Measurements from ENCODE around the gene MAP3K13. TPM values are rescaled to one million over a fixed set of nuclear protein-coding genes. Genes with fewer than 3 reads are reported as not detected.

The MAP3K13 gene, protein sequence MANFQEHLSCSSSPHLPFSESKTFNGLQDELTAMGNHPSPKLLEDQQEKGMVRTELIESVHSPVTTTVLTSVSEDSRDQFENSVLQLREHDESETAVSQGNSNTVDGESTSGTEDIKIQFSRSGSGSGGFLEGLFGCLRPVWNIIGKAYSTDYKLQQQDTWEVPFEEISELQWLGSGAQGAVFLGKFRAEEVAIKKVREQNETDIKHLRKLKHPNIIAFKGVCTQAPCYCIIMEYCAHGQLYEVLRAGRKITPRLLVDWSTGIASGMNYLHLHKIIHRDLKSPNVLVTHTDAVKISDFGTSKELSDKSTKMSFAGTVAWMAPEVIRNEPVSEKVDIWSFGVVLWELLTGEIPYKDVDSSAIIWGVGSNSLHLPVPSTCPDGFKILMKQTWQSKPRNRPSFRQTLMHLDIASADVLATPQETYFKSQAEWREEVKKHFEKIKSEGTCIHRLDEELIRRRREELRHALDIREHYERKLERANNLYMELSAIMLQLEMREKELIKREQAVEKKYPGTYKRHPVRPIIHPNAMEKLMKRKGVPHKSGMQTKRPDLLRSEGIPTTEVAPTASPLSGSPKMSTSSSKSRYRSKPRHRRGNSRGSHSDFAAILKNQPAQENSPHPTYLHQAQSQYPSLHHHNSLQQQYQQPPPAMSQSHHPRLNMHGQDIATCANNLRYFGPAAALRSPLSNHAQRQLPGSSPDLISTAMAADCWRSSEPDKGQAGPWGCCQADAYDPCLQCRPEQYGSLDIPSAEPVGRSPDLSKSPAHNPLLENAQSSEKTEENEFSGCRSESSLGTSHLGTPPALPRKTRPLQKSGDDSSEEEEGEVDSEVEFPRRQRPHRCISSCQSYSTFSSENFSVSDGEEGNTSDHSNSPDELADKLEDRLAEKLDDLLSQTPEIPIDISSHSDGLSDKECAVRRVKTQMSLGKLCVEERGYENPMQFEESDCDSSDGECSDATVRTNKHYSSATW
- 3.7 TPM for polyA plus RNA-seq (2012; ENCODE audit: insufficient read length, low read depth)

DNA sequence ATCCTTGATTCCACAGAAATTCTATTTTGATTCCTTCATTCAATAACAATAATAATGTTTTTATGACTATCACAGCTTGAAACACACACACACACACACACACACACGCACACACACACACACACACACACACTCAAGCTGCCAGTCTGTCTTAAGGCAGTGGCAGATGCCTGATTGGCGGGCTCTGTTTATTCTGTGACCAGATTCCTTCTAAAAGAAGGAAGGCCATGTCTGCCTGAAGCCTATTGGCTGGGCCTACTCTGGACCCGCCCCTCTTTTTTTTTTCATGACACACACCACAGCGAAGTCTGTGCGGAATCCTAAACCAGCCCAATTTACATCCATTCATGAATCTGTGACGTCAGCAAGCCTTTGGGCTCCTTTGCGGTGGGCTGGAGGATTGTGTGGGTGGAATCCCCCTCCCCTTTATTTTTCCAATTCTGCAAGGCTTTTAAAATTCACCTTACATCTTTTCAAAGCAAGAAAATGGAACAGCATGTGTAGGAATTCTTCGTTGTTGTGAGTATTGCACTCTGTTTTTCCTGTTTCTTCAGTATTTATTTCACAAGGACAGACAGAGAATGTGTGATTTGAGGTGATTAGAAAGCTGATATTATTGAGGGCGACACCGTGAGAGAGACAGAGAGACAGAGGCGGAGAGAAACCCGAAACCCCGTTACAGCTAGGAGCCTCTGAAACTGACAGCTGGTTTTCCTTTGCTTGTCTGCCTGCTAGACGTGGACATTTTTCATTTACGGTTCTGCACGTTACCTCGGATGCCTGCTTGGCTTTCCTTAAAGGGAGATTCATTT lies at the start of gene MAP3K13:
Gene MAP3K13, plus strand, starts transcription at position 287 of the 812 bp plus-strand sequence. CDS start 65,446 bp downstream, outside the sequence.
- TF ChIP-seq POLR2AphosphoS5 (IDR thresholded peaks at IDR 0.05; ENCODE audit: low read depth, low read length) (peak; percentile 23; the same call in 1 of the 2 replicates), TAF1 (IDR thresholded peaks at IDR 0.05; ENCODE audit: borderline replicate concordance, insufficient read depth, low read length) (0 out of 2 replicates have a peak, but pooled peaks have one; percentile 27), FOXP2 (optimal IDR thresholded peaks at IDR 0.05; ENCODE audit: borderline replicate concordance, extremely low read depth, extremely low read length, insufficient read depth) (peak; percentile 17), SIN3A (IDR thresholded peaks at IDR 0.05; ENCODE audit: borderline replicate concordance, insufficient read depth, low read length) (no peak)
- TF ChIP-seq, protein P1, sequence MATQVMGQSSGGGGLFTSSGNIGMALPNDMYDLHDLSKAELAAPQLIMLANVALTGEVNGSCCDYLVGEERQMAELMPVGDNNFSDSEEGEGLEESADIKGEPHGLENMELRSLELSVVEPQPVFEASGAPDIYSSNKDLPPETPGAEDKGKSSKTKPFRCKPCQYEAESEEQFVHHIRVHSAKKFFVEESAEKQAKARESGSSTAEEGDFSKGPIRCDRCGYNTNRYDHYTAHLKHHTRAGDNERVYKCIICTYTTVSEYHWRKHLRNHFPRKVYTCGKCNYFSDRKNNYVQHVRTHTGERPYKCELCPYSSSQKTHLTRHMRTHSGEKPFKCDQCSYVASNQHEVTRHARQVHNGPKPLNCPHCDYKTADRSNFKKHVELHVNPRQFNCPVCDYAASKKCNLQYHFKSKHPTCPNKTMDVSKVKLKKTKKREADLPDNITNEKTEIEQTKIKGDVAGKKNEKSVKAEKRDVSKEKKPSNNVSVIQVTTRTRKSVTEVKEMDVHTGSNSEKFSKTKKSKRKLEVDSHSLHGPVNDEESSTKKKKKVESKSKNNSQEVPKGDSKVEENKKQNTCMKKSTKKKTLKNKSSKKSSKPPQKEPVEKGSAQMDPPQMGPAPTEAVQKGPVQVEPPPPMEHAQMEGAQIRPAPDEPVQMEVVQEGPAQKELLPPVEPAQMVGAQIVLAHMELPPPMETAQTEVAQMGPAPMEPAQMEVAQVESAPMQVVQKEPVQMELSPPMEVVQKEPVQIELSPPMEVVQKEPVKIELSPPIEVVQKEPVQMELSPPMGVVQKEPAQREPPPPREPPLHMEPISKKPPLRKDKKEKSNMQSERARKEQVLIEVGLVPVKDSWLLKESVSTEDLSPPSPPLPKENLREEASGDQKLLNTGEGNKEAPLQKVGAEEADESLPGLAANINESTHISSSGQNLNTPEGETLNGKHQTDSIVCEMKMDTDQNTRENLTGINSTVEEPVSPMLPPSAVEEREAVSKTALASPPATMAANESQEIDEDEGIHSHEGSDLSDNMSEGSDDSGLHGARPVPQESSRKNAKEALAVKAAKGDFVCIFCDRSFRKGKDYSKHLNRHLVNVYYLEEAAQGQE (IDR thresholded peaks at IDR 0.05; ENCODE audit: insufficient read depth in 1 of 2, low read depth in 2 of 2, low read length in 2 of 2), result no peak

DNA sequence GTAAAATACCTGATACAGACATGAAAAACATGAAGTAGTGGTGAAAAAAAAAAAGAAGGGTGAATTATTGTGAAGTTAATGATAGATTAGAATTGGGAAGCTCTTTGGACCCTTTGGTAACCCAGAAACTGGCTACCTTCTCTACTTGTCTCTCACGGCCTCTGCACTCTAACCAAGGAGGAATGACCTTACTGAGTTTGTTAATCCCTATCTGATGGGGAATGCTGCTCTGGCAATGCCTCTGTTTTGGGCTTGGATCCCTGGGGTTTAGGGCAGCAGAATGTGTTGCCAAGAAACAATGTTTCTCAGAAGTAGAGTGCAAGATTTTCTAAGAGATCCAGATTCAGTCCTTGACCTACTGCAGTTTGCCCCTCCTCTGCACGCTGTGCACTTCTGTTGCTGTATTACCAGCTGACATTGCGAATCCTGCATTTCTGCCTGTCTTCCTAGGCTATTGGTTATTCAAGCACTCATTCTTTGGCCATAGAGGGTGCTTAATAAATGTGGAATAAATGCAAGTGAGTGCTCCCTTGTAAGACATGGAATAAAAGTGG lies 49.2 kb upstream of the MAP3K13 start:
- TF ChIP-seq SIN3A (IDR thresholded peaks at IDR 0.05; ENCODE audit: borderline replicate concordance, insufficient read depth, low read length) (no peak), FOXP2 (optimal IDR thresholded peaks at IDR 0.05; ENCODE audit: borderline replicate concordance, extremely low read depth, extremely low read length, insufficient read depth) (no peak), POLR2AphosphoS5 (IDR thresholded peaks at IDR 0.05; ENCODE audit: low read depth, low read length) (no peak)

DNA sequence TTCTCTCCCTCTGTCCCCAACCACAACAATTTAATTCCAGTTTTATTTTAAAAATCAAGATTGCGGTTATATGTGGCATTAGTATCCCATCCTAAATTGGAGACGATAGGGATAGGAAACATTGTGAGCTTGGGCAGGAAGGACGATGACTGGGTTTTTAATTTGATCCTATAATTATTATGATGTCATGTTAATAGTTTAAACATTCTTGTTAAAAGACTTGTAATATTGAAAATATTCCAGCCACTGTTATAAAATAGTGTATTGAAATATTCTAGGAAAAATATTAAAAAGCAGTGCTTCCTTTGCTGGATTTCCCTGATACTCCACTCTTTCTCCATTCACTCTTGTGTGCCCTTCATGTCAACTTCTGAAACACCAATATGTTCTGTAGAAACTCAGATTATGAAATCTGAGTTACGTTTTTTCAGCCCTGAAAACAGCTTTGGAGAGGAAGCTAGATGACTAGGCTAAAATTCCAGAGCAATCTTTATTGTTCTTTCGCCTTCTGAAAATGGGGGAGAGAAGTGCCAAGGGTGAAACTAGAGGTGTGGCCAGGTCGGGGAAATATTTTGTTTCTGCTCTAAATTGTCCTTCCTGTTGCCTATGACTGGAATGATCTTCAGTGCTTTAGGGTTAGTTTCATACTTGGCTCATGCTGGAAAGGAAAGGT lies 46.1 kb upstream of the MAP3K13 start:
- TF ChIP-seq TAF1 (IDR thresholded peaks at IDR 0.05; ENCODE audit: borderline replicate concordance, insufficient read depth, low read length) (no peak), POLR2AphosphoS5 (IDR thresholded peaks at IDR 0.05; ENCODE audit: low read depth, low read length) (no peak), FOXP2 (optimal IDR thresholded peaks at IDR 0.05; ENCODE audit: borderline replicate concordance, extremely low read depth, extremely low read length, insufficient read depth) (no peak), SIN3A (IDR thresholded peaks at IDR 0.05; ENCODE audit: borderline replicate concordance, insufficient read depth, low read length) (no peak)
- TF ChIP-seq, protein P1 (IDR thresholded peaks at IDR 0.05; ENCODE audit: insufficient read depth in 1 of 2, low read depth in 2 of 2, low read length in 2 of 2), result no peak

DNA sequence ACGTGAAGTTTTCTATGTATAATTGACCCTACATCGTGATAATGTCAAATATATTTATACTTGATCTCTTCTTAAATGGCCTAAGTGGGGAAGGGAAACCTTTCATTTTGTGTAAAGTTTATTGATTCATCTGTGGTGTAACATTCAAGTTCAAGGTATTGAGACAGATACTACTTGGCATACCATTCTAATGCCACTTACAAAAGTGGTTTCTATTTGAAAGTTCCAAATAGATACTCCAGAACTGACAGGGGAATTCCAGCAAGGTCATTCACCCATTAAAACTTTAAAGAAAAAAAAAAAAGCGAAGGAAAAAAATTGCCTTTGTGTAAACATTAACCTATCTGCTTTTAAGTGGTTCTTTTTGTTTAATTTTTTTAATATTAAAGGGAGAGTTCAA lies 45.3 kb upstream of the MAP3K13 start:
- TF ChIP-seq TAF1 (IDR thresholded peaks at IDR 0.05; ENCODE audit: borderline replicate concordance, insufficient read depth, low read length), result no peak
- TF ChIP-seq, protein P1 (IDR thresholded peaks at IDR 0.05; ENCODE audit: insufficient read depth in 1 of 2, low read depth in 2 of 2, low read length in 2 of 2), result no peak
- no peak for TF ChIP-seq SIN3A (IDR thresholded peaks at IDR 0.05; ENCODE audit: borderline replicate concordance, insufficient read depth, low read length)
- TF ChIP-seq POLR2AphosphoS5 (IDR thresholded peaks at IDR 0.05; ENCODE audit: low read depth, low read length), result no peak
- no peak for TF ChIP-seq FOXP2 (optimal IDR thresholded peaks at IDR 0.05; ENCODE audit: borderline replicate concordance, extremely low read depth, extremely low read length, insufficient read depth)
